Activated B cell treated with CpG ODN at 0.5 μM for 24 hours (primary cell): ENCODE data around the gene ZMIZ2. TPM values are rescaled to one million over a fixed set of nuclear protein-coding genes. Genes with fewer than 3 reads are reported as not detected.
A peak's percentile ranks its signal among the peaks of the same experiment; 100 is the strongest.
"Not testable (repeated sequence)": the region's sequence is repeated elsewhere in the genome, so short reads cannot be mapped to it uniquely, and the experiment has no call there.

ENCODE experiments used
- ATAC-seq: fragments of 200-7000 bp; cut with Tn5 transposase; one replicate; pipeline ENCODE4 v1.10.0; 2021; ENCODE audit warnings: low read depth, mild to moderate bottlenecking, moderate library complexity
- CTCF ChIA-PET: fragments of 350-600 bp; sonication (Branson Sonifier 250); formaldehyde crosslinking; loops from one replicate; lab custom pipeline; 2021; ENCODE audit warnings: antibody characterized with exemption; lab: Charles Lee
- POLR2A ChIA-PET: fragments of 350-600 bp; sonication (Branson Sonifier 250); formaldehyde crosslinking; loops from one replicate; lab custom pipeline; 2021; ENCODE audit warnings: antibody characterized with exemption; lab: Charles Lee
- DNase-seq: peaks from one replicate; pipeline ENCODE4 v3.0.0; 2022
- H3K27ac Mint-ChIP-seq: one replicate; pipeline ENCODE4 v1.8.0; 2020; ENCODE audit warnings: mixed read lengths
- H3K27me3 Mint-ChIP-seq: one replicate; pipeline ENCODE4 v1.8.0; 2021; ENCODE audit warnings: mixed read lengths
- H3K36me3 Mint-ChIP-seq: one replicate; pipeline ENCODE4 v1.8.0; 2021; ENCODE audit warnings: low read depth, mixed read lengths
- H3K4me1 Mint-ChIP-seq: one replicate; pipeline ENCODE4 v1.8.0; 2021; ENCODE audit warnings: mixed read lengths
- H3K4me3 Mint-ChIP-seq: one replicate; pipeline ENCODE4 v1.8.0; 2020; ENCODE audit warnings: mild to moderate bottlenecking, mixed read lengths
- H3K9me3 Mint-ChIP-seq: one replicate; pipeline ENCODE4 v1.8.0; 2020; ENCODE audit warnings: mixed read lengths
- CTCF ChIP-seq: fragments of 200-600 bp; IDR thresholded peaks from one replicate; pipeline ENCODE4 v1.8.0; 2022; ENCODE audit warnings: antibody characterized with exemption, mild to moderate bottlenecking
- intact Hi-C: fragments of 100-400 bp; cut with micrococcal nuclease; formaldehyde crosslinking; loops from one replicate; pipeline ENCODE4 v1.15.1; 2024
- total RNA-seq: library from RNA; stranded (reverse); gene quantifications from 2 replicates; pipeline ENCODE4 v1.2.3, GENCODE V29; 2022

ZMIZ2 gene
- total RNA-seq: 378 and 440 TPM in 2 replicates

- ATAC-seq: peak; percentile 78
These were observed at the start of gene ZMIZ2 for GRCh38 chr7:44748045-44748947. Gene ZMIZ2, plus strand, starts transcription at chr7:44748847. Its CDS starts 7,403 bp downstream, at chr7:44756250.

DNA sequence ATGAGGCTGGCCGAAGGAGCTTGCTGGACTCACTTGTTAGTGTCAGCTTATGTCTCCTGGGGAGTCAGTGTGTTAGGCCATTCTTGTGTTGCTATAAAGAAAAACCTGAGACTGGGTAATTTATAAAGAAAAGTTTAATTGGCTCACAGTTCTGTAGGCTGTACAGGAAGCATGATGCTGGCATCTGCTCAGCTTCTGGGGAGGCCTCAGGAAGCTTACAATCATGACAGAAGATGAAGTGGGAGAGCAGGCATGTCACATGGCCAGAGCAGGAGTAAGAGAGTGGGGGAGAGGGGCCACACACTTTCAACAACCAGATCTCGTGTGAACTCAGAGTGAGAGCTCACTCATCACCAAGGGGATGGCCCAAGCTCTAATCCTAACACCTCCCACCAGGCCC is 49.0 kb upstream of the ZMIZ2 start:
- Mint-ChIP-seq H3K27ac (peak overlapping the region; percentile 30), H3K36me3 (peaks cover 79% of the 10 kb centered on the region)
- intact Hi-C loops, H3K27me3 Mint-ChIP-seq, ATAC-seq, H3K4me1 Mint-ChIP-seq, CTCF ChIA-PET, DNase-seq, H3K4me3 Mint-ChIP-seq, H3K9me3 Mint-ChIP-seq: not testable (repeated sequence)
- POLR2A ChIA-PET: interaction anchor here (0.7 to 1.2 kb wide), 2 partner anchors 41 to 62 kb away, joined by 3 to 10 read pairs; no protein-coding TSS in a partner anchor

More at GRCh38 chr7:44748045-44748947, at the start of gene ZMIZ2:
- ChIA-PET CTCF (no interaction called here), POLR2A (interaction anchor here (0.5 to 5.7 kb wide), 19 partner anchors 12 to 237 kb away, joined by 3 to 138 read pairs (median 4); partner anchors contain the start of genes DDX56, OGDH, PPIA and TMED4)
- H3K4me3 Mint-ChIP-seq: peak within 1 kb of the TSS; percentile 91
- no peak for TF ChIP-seq CTCF
- DNase-seq: peak; percentile 97
- H3K9me3 Mint-ChIP-seq: no peaks in the 10 kb centered on the region
- H3K27me3 Mint-ChIP-seq: no peaks in the 10 kb centered on the region
- H3K4me1 Mint-ChIP-seq: peaks cover 48% of the 10 kb centered on the region
- H3K36me3 Mint-ChIP-seq: peaks cover 30% of the 10 kb centered on the region
- peak within 1 kb of the TSS; percentile 95 for H3K27ac Mint-ChIP-seq
- intact Hi-C loops: loop anchor here (1.0 kb wide), 6 partner anchors 46 to 364 kb away; partner anchors contain the start of genes OGDH and TMED4

- ATAC-seq: no peak
- no peaks in the 10 kb centered on the region for H3K4me1 Mint-ChIP-seq
- TF ChIP-seq CTCF: no peak
- H3K36me3 Mint-ChIP-seq: peaks cover 77% of the 10 kb centered on the region
- intact Hi-C loops: no loop called here
- H3K4me3 Mint-ChIP-seq: no peak overlapping the region
- H3K27ac Mint-ChIP-seq: no peak overlapping the region
- DNase-seq: no peak
- POLR2A ChIA-PET: interaction anchor here (1.2 kb wide), 1 partner anchor 41 kb away, joined by 3 read pairs; no protein-coding TSS in a partner anchor
- H3K27me3 Mint-ChIP-seq: no peaks in the 10 kb centered on the region
- CTCF ChIA-PET: no interaction called here
- H3K9me3 Mint-ChIP-seq: no peaks in the 10 kb centered on the region
These were observed 48.3 kb upstream of the ZMIZ2 start for GRCh38 chr7:44700322-44700721.

DNA sequence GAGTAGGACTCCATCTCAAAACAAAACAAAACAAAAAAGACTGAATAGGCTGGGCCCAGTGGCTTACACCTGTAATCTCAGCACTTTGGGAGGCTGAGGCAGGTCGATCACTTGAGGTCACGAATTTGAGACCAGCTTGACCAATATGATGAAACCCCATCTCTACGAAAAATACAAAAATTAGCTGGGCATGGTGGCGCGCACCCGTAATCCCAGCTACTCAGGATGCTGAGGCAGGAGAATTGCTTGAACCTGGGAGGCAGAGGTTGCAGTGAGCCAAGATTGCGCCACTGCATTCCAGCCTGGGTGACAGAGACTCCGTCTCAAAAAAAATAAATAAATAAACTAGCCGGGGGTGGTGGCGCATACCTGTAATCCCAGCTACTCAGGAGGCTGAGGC is 45.3 kb upstream of the ZMIZ2 start:
- H3K4me3 Mint-ChIP-seq, H3K9me3 Mint-ChIP-seq, H3K4me1 Mint-ChIP-seq, intact Hi-C loops, DNase-seq, H3K27me3 Mint-ChIP-seq, ATAC-seq, H3K27ac Mint-ChIP-seq: not testable (repeated sequence)
- peaks cover 68% of the 10 kb centered on the region for H3K36me3 Mint-ChIP-seq
- ChIA-PET POLR2A (interaction anchor here (1.1 to 1.7 kb wide), 2 partner anchors 97 to 144 kb away, joined by 3 to 4 read pairs; no protein-coding TSS in a partner anchor), CTCF (interaction anchor here (0.7 kb wide), 1 partner anchor 433 kb away, joined by 3 read pairs; no protein-coding TSS in a partner anchor)

DNA sequence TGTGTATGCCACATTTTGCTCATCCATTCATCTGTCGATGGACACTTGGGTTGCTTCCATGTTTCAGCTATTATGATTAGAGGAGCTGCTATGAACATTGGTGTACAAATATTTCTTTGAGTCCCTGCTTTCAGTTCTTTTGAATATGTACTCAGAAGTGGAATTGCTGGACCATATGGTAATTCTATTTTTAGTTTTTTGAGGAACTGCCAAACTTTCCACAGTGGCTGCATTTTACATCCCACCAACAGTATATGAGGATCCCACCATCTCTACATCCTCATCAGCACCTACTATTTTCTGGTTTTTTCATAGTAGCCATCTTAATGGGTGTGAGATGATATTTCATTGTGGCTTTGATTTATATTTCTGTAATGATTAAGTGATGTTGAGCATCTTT is 44.7 kb upstream of the ZMIZ2 start:
- intact Hi-C loops: no loop called here
- H3K4me3 Mint-ChIP-seq: no peak overlapping the region
- no peaks in the 10 kb centered on the region for H3K27me3 Mint-ChIP-seq
- ChIA-PET POLR2A (interaction anchor here (1.1 to 1.7 kb wide), 2 partner anchors 97 to 143 kb away, joined by 3 to 4 read pairs; no protein-coding TSS in a partner anchor), CTCF (no interaction called here)
- no peaks in the 10 kb centered on the region for H3K4me1 Mint-ChIP-seq
- no peak for ATAC-seq
- no peak overlapping the region for H3K27ac Mint-ChIP-seq
- DNase-seq: no peak
- peaks cover 66% of the 10 kb centered on the region for H3K36me3 Mint-ChIP-seq
- no peak for TF ChIP-seq CTCF
- H3K9me3 Mint-ChIP-seq: no peaks in the 10 kb centered on the region

GRCh38 chr7:44705434-44705833 is 43.2 kb upstream of the ZMIZ2 start:
- H3K36me3 Mint-ChIP-seq: peaks cover 62% of the 10 kb centered on the region

More at GRCh38 chr7:44705434-44705833, 43.2 kb upstream of the ZMIZ2 start:
- ChIA-PET CTCF (no interaction called here), POLR2A (interaction anchor here (0.7 kb wide), 2 partner anchors 69 to 93 kb away, joined by 3 read pairs; no protein-coding TSS in a partner anchor)
- no peaks in the 10 kb centered on the region for H3K27me3 Mint-ChIP-seq
- H3K9me3 Mint-ChIP-seq: no peaks in the 10 kb centered on the region
- H3K4me3 Mint-ChIP-seq: no peak overlapping the region
- H3K4me1 Mint-ChIP-seq: no peaks in the 10 kb centered on the region
- no peak overlapping the region for H3K27ac Mint-ChIP-seq
- intact Hi-C loops: no loop called here
- no peak for ATAC-seq
- no peak for DNase-seq
- no peak for TF ChIP-seq CTCF
